GM19324 (cell line): Measurements from ENCODE around the gene RPS15.

Experiments
- ATAC-seq: cut with Tn5 transposase; IDR thresholded peaks from one replicate; pipeline ENCODE4 v1.9.1; 2021; ENCODE audit warnings: mild to moderate bottlenecking, moderate library complexity; ENCODE audit not compliant: unreplicated experiment, low FRiP score

The RPS15 gene

DNA sequence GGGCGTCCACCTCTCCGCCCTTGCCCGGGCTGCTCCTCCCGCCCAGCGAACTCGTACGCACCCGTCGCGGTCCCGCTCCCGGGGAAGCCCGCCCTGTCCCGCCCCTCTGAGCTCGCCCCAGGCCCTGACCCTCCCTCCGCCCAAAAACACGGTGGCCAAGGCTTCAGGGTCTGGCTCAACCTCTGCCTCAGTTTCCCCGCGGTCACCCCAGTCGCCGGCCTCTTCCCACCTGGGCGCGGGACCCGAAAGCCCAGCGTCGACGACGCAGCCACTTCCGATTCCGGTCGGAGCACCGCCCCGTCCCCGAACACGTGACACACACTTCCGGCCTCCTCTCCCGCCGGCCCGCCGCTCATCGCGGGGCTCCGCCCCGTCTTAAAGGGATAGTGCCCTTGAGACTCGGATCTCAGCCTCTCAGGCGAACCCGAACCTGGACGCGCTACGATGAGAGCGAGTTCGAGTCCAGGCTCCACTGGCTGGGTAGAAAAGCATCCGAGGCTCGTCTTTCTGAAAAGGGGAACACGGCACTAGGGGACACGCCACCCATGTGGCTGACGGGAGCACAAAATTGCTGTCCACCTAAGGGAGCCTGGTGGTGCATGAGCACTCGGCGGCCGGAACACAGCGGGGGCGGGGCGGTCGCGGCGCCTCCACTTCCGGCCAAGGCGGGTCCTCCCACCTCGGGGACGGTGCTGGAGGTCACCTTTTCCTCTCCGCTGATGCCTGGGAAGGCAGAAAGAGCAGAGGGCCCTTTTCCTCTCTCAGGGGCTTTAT is 40.9 kb downstream of the RPS15 start, which contains the start of gene C19orf25:
Gene C19orf25, minus strand, starts transcription at position 282 of the 774 bp plus-strand sequence. CDS start 312 bp downstream, outside the sequence.
- ATAC-seq: peak; percentile 87

GRCh38 chr19:1481224-1481892 is 43.2 kb downstream of the RPS15 start:
- ATAC-seq: no peak

- ATAC-seq: no peak
These were observed 43.7 kb downstream of the RPS15 start for GRCh38 chr19:1481893-1482360.

- ATAC-seq: no peak
These were observed 44.4 kb downstream of the RPS15 start for GRCh38 chr19:1482361-1483130.

- ATAC-seq: no peak
These were observed 45.2 kb downstream of the RPS15 start for GRCh38 chr19:1483131-1483978.

DNA sequence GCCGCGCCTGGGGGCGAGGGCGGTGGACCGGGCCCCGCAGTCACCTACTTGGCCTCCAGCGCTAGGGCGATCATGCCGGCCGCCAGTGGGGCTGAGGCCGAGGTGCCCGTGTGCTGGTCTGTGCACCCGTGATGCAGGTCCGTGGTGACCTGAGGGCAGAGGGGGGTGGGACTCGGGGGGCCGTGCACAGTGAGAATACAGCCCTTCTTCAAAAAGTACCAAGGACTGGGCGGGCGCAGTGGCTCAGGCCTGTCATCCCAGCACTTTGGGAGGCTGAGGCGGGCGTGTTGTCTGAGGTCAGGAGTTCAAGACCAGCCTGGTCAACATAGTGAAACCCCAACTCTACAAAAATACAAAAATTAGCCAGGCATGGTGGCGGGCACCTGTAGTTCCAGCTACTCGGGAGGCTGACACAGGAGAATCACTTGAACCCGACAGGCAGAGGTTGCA is 45.8 kb downstream of the RPS15 start:
- no peak for ATAC-seq

DNA sequence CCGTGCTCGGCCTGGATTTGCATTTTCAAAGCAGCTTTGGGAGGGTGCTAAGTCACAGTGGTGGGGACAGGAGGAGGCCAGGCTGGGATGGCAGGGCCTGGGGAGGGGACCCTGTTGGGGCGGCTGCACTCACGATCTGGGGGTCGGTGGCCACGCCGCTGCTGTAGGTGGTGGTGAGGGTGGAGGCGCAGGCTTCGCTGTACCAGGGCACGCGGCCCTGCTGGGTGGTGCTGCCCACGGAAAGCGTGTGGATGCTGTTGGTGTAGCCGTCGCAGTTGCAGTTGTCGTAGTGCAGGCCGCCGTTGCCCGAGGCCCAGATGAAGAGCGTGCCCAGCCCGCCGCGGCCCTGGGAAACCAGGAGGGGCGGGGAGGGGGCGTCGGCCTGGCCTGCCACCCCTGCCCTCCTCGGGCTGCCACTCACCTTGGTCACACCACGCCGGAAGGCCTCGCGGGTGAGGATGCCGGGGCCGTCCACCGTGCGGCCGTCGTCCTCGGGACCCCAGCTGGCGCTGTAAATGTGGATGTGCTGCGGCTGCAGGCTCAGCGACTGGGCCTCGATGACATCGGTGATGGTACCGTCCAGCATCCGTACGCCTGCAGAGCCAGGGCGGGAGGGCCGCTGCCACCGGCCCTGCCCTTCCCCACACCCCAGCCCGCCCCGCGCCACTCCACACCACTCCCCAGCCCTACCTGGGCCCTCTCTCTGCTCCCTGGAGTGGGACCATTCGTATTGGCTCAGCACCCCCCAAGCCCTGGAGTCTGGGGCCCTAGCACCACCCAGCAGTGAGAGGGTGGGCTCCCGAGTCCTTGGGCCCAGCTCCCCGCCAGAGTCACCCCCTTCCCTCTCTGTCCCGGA is 48.8 kb downstream of the RPS15 start:
- ATAC-seq: no peak

DNA sequence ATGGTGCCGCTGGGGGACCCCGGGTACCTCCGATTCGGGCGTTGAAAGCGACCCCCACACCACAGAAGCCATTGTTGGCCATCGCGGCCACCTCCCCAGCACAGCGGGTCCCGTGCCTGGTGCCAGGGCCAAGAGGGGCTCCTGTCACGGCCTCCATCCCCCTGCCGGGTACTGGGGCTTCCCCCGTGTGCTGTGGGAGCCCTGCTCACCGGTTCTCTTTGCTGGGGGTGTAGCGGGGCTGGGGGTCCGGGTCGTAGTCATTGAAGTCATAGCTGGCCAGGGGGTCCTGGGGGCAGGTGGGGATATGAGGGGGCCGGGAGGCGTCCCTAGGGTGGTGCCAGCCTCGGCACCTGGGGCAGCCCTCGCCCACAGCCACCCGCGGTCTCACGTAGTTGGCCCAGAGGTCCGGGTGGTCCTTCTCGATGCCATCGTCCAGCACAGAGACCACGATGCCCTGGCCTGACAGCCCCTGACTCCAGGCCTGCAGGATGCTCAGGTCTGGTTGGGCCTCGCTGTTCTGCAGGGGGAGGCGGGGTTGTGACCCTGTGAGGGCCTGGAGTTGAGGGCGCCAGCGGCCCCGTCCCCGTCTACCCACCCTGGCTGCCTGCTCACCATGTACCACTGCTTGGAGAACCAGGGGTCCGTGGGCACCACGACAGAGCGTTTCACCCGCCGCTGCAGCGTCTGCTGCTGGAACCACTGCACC is 49.5 kb downstream of the RPS15 start:
- no peak for ATAC-seq

DNA sequence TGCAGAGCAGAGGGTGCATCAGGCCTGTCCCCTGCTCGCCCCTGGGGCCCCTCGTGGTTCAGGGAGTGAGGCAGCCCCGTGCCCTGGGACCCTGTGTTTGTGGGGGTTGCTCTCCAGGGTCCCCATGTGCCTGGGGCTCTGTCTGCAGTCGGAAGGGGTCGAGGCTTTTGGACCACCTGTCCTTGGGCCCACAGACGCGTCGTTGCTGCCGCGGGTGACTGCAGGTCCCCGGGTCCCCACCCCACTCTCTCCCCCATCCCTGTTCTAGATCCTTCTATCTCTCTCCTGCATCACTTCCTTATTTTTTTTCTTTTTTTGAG is 50.0 kb downstream of the RPS15 start:
- no peak for ATAC-seq

- no peak for ATAC-seq
These were observed 51.5 kb downstream of the RPS15 start for GRCh38 chr19:1489463-1490310.
